C4-2B (cell line): ENCODE measurements around the gene CPTP.

ENCODE experiments used
- CTCF ChIP-seq: fragments of 450-650 bp; conservative IDR thresholded peaks from 2 replicates; pipeline ENCODE4 v1.5.1; 2017; ENCODE audit warnings: mild to moderate bottlenecking
- ZFX ChIP-seq: fragments of 450-650 bp; IDR thresholded peaks from 2 replicates; pipeline ENCODE4 v1.6.1; 2017

- TF ChIP-seq CTCF (no peak), ZFX (peak; percentile 23; the same call in 1 of the 2 replicates)
Measured at GRCh38 chr1:1354271-1355247, 30.0 kb downstream of the CPTP start.
